Astrocyte (in vitro differentiated cells and primary cell): ENCODE results near the gene RCC2. TPM values are rescaled to one million over a fixed set of nuclear protein-coding genes. Genes with fewer than 3 reads are reported as not detected.

Source experiments
- DNase-seq: peaks from one replicate; pipeline ENCODE4 v3.0.0-alpha.2; 2010; ENCODE audit warnings: low read depth
- FAIRE-seq: peaks from 2 replicates; lab custom pipeline; 2011; peaks lifted over from hg19 to GRCh38; lab: Jason Lieb, UNC
- H2AFZ ChIP-seq: 2 replicates; pipeline ENCODE4 v1.6.0; 2012; ENCODE audit warnings: low read depth, low read length, inconsistent platforms
- H3K27ac ChIP-seq: 2 replicates; pipeline ENCODE4 v1.5.1; 2011; ENCODE audit warnings: low read depth, low read length, inconsistent platforms
- H3K27me3 ChIP-seq: 2 replicates; pipeline ENCODE4 v1.6.0; 2011; ENCODE audit warnings: low read length, inconsistent platforms; ENCODE audit not compliant: insufficient read depth
- H3K36me3 ChIP-seq: 2 replicates; pipeline ENCODE4 v1.5.1; 2011; ENCODE audit warnings: low read length, inconsistent platforms; ENCODE audit not compliant: insufficient read depth
- H3K4me1 ChIP-seq: 2 replicates; pipeline ENCODE4 v1.5.1; 2011; ENCODE audit warnings: low read length, inconsistent platforms; ENCODE audit not compliant: insufficient read depth
- H3K4me2 ChIP-seq: 2 replicates; pipeline ENCODE4 v1.6.0; 2012; ENCODE audit warnings: low read length, inconsistent platforms
- H3K4me3 ChIP-seq: 2 replicates; pipeline ENCODE4 v1.5.1; 2011; ENCODE audit warnings: low read depth, mild to moderate bottlenecking, low read length, inconsistent platforms; ENCODE audit not compliant: insufficient read depth
- H3K79me2 ChIP-seq: 2 replicates; pipeline ENCODE4 v1.6.0; 2012; ENCODE audit warnings: mild to moderate bottlenecking, low read length, inconsistent platforms; ENCODE audit not compliant: insufficient read depth
- H3K9ac ChIP-seq: 2 replicates; pipeline ENCODE4 v1.6.0; 2012; ENCODE audit warnings: mild to moderate bottlenecking, low read length, inconsistent platforms
- H3K9me3 ChIP-seq: 2 replicates; pipeline ENCODE4 v1.5.1; 2012; ENCODE audit warnings: low read depth, mild to moderate bottlenecking, low read length, inconsistent platforms; ENCODE audit not compliant: insufficient read depth
- H4K20me1 ChIP-seq: 2 replicates; pipeline ENCODE4 v1.6.0; 2012; ENCODE audit warnings: low read length, inconsistent platforms; ENCODE audit not compliant: insufficient read depth
- H3K27ac Mint-ChIP-seq: one replicate; pipeline ENCODE4 v1.8.0; 2021; ENCODE audit warnings: mild to moderate bottlenecking, mixed read lengths; ENCODE audit not compliant: unreplicated experiment
- H3K27me3 Mint-ChIP-seq: one replicate; pipeline ENCODE4 v1.8.0; 2021; ENCODE audit warnings: low read depth, mixed read lengths; ENCODE audit not compliant: unreplicated experiment
- H3K36me3 Mint-ChIP-seq: one replicate; pipeline ENCODE4 v1.8.0; 2021; ENCODE audit warnings: low read depth, mixed read lengths; ENCODE audit not compliant: unreplicated experiment
- H3K4me1 Mint-ChIP-seq: one replicate; pipeline ENCODE4 v1.8.0; 2021; ENCODE audit warnings: low read depth, mixed read lengths; ENCODE audit not compliant: unreplicated experiment
- H3K4me3 Mint-ChIP-seq: one replicate; pipeline ENCODE4 v1.8.0; 2021; ENCODE audit warnings: mild to moderate bottlenecking, moderate library complexity, mixed read lengths; ENCODE audit not compliant: unreplicated experiment
- H3K9me3 Mint-ChIP-seq: one replicate; pipeline ENCODE4 v1.8.0; 2021; ENCODE audit warnings: mild to moderate bottlenecking, mixed read lengths; ENCODE audit not compliant: unreplicated experiment
- EZH2 ChIP-seq: IDR thresholded peaks from 2 replicates; pipeline ENCODE4 v1.6.1; 2012; ENCODE audit warnings: mild to moderate bottlenecking, low read length, inconsistent platforms; ENCODE audit not compliant: insufficient read depth
- total RNA-seq: library from RNA; stranded (reverse); gene quantifications from 2 replicates; pipeline ENCODE4 v1.2.1, GENCODE V29; 2021
- TF ChIP-seq, protein P1 (sequence below): IDR thresholded peaks from 2 replicates; pipeline ENCODE4 v1.5.1; 2011; ENCODE audit warnings: low read depth, mild to moderate bottlenecking, inconsistent platforms, low read length, moderate library complexity; ENCODE audit not compliant: insufficient read depth

The RCC2 gene
- total RNA-seq, 1 donor from 2014 or later, result 103 TPM

DNA sequence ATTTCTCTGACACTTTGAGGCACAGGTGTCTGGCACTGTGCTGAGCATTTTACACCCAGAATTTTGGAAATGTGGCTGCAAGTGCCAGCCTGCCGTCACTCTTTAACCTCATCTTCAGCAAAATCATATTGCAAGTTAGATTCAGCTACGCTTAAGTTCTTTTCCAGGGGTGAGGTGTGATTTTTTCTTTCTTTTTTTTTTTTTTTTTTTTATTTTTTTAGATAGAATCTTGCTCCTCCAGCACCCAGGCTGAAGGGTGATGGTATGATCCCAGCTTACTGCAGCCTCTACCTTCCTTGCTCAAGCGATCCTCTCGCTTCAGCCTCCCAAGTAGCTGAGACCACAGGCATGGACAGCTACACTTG lies 2.5 kb upstream of the RCC2 start:
- Histone ChIP-seq H2AFZ (no peak overlapping the region), H3K27me3 (no peaks in the 10 kb centered on the region), H3K4me1 (peaks cover 30% of the 10 kb centered on the region), H3K4me2 (peak overlapping the region; percentile 91), H3K4me3 (no peak overlapping the region), H3K36me3 (no peaks in the 10 kb centered on the region), H3K9ac (no peak overlapping the region), H4K20me1 (peaks cover 5% of the 10 kb centered on the region), H3K9me3 (no peaks in the 10 kb centered on the region), H3K79me2 (peaks cover 16% of the 10 kb centered on the region), H3K27ac (no peak overlapping the region)
- Mint-ChIP-seq H3K27me3 (peaks cover 2% of the 10 kb centered on the region), H3K9me3 (no peaks in the 10 kb centered on the region), H3K27ac (peak overlapping the region; percentile 75), H3K36me3 (no peaks in the 10 kb centered on the region), H3K4me3 (peak overlapping the region; percentile 88), H3K4me1 (peaks cover 24% of the 10 kb centered on the region)
- TF ChIP-seq, protein P1, sequence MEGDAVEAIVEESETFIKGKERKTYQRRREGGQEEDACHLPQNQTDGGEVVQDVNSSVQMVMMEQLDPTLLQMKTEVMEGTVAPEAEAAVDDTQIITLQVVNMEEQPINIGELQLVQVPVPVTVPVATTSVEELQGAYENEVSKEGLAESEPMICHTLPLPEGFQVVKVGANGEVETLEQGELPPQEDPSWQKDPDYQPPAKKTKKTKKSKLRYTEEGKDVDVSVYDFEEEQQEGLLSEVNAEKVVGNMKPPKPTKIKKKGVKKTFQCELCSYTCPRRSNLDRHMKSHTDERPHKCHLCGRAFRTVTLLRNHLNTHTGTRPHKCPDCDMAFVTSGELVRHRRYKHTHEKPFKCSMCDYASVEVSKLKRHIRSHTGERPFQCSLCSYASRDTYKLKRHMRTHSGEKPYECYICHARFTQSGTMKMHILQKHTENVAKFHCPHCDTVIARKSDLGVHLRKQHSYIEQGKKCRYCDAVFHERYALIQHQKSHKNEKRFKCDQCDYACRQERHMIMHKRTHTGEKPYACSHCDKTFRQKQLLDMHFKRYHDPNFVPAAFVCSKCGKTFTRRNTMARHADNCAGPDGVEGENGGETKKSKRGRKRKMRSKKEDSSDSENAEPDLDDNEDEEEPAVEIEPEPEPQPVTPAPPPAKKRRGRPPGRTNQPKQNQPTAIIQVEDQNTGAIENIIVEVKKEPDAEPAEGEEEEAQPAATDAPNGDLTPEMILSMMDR, result no peak
- TF ChIP-seq EZH2, result no peak
- FAIRE-seq (no peak), DNase-seq (no peak)

DNA sequence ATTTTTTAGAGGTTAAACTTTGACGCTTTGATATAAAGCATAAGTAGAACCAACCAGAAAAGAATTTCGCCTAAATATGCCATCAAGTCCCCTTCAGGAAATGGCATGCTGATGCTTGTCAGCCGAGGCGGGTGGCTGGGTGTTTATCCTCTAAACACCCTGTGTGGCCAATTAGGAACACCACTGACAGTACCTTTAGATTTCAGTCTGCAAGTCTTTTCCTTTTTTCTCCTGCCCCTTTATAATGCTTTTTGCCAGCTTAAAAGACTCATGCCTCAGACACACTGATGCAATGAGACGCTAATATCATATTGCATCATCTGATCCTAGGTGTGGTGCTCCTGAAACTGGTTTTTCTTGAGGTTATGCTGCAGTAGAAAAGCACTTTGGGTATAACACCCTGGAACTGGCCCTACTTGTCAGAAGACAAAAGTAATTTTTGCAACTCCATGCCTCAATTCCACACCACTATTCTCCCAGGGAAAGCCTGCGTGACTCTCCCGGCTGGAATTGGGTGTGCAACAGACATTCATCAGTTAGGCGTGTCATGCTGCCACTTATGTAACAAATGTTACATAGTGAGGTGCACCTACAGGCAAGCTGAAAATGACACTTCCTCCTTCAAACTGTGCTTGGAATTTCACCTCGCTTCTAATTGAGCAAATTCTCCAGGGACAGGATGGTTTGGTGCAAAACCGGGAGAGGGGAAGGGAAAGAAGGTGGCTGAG lies 2.0 kb upstream of the RCC2 start:
- Mint-ChIP-seq H3K9me3 (no peaks in the 10 kb centered on the region), H3K36me3 (no peaks in the 10 kb centered on the region), H3K4me3 (peak overlapping the region; percentile 88), H3K27me3 (no peaks in the 10 kb centered on the region), H3K27ac (peak overlapping the region; percentile 75), H3K4me1 (peaks cover 25% of the 10 kb centered on the region)
- Histone ChIP-seq H3K79me2 (peaks cover 22% of the 10 kb centered on the region), H3K36me3 (no peaks in the 10 kb centered on the region), H3K4me3 (no peak overlapping the region), H3K9ac (no peak overlapping the region), H3K4me2 (peak overlapping the region; percentile 91), H3K4me1 (peaks cover 36% of the 10 kb centered on the region), H3K27me3 (no peaks in the 10 kb centered on the region), H3K27ac (no peak overlapping the region), H2AFZ (no peak overlapping the region), H3K9me3 (no peaks in the 10 kb centered on the region), H4K20me1 (peaks cover 10% of the 10 kb centered on the region)
- no peak for TF ChIP-seq EZH2
- TF ChIP-seq, protein P1, result no peak
- FAIRE-seq, result no peak
- DNase-seq, result peak; percentile 48

DNA sequence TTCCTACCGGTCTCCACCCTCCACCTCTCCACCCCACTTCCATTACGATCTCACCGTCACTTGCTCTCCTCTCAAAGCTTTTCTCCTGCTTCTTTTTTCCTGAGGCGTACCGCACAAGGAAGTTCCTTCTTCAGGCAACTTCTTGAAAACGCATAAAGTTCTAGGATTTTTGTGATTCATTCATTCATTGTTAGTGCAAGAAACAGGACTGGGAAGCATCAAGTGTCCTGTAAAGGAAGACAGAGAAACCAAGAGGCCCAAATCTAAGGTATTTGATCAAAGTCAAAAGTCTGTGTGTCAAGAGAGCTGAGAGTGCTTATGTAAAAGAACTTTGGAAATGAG lies 1.3 kb upstream of the RCC2 start:
- no peaks in the 10 kb centered on the region for H3K36me3 Mint-ChIP-seq
- H3K27me3 Mint-ChIP-seq, result no peaks in the 10 kb centered on the region
- Histone ChIP-seq H3K4me1 (peaks cover 40% of the 10 kb centered on the region), H4K20me1 (peaks cover 16% of the 10 kb centered on the region), H3K9ac (peak overlapping the region; percentile 79), H3K9me3 (no peaks in the 10 kb centered on the region), H3K27ac (no peak overlapping the region), H3K27me3 (no peaks in the 10 kb centered on the region), H3K4me2 (peak overlapping the region; percentile 91), H3K36me3 (no peaks in the 10 kb centered on the region), H3K4me3 (no peak overlapping the region), H2AFZ (no peak overlapping the region), H3K79me2 (peaks cover 28% of the 10 kb centered on the region)
- DNase-seq (no peak), FAIRE-seq (no peak)
- peak overlapping the region; percentile 88 for H3K4me3 Mint-ChIP-seq
- peaks cover 28% of the 10 kb centered on the region for H3K4me1 Mint-ChIP-seq
- H3K9me3 Mint-ChIP-seq, result no peaks in the 10 kb centered on the region
- peak overlapping the region; percentile 75 for H3K27ac Mint-ChIP-seq
- TF ChIP-seq, protein P1, result no peak
- TF ChIP-seq EZH2, result no peak
